ACC112 (cell line): ENCODE measurements around the gene CHN1.

Experiments
- H2AFZ ChIP-seq: fragments of 200-600 bp; sonication (generic); one replicate; pipeline ENCODE4 v1.6.0; 2017; ENCODE audit warnings: antibody characterized with exemption, low read length; ENCODE audit not compliant: unreplicated experiment
- H3K27ac ChIP-seq: fragments of 200-600 bp; sonication (generic); 2 replicates; pipeline ENCODE4 v1.5.1; 2014; ENCODE audit warnings: low read depth, mild to moderate bottlenecking, antibody characterized with exemption, low read length, moderate library complexity
- H3K27me3 ChIP-seq: fragments of 200-600 bp; sonication (generic); 2 replicates; pipeline ENCODE4 v1.6.1; 2014; ENCODE audit warnings: mild to moderate bottlenecking, antibody characterized with exemption, low read length, moderate library complexity, mixed read lengths; ENCODE audit not compliant: insufficient read depth
- H3K36me3 ChIP-seq: fragments of 200-600 bp; sonication (generic); 2 replicates; pipeline ENCODE4 v1.6.1; 2016; ENCODE audit warnings: mild to moderate bottlenecking, antibody characterized with exemption, low read length, moderate library complexity, mixed read lengths; ENCODE audit not compliant: insufficient read depth
- H3K4me1 ChIP-seq: fragments of 200-600 bp; sonication (generic); one replicate; pipeline ENCODE4 v1.6.1; 2016; ENCODE audit warnings: low read length, mixed read lengths; ENCODE audit not compliant: insufficient read depth, unreplicated experiment, control insufficient read depth
- H3K4me3 ChIP-seq: fragments of 200-600 bp; sonication (generic); 2 replicates; pipeline ENCODE4 v1.5.1; 2014; ENCODE audit warnings: mild to moderate bottlenecking, low read depth, low read length
- H3K79me2 ChIP-seq: fragments of 200-600 bp; sonication (generic); one replicate; pipeline ENCODE4 v1.6.0; 2016; ENCODE audit warnings: low read length; ENCODE audit not compliant: control insufficient read depth, unreplicated experiment, insufficient read depth

The CHN1 gene

DNA sequence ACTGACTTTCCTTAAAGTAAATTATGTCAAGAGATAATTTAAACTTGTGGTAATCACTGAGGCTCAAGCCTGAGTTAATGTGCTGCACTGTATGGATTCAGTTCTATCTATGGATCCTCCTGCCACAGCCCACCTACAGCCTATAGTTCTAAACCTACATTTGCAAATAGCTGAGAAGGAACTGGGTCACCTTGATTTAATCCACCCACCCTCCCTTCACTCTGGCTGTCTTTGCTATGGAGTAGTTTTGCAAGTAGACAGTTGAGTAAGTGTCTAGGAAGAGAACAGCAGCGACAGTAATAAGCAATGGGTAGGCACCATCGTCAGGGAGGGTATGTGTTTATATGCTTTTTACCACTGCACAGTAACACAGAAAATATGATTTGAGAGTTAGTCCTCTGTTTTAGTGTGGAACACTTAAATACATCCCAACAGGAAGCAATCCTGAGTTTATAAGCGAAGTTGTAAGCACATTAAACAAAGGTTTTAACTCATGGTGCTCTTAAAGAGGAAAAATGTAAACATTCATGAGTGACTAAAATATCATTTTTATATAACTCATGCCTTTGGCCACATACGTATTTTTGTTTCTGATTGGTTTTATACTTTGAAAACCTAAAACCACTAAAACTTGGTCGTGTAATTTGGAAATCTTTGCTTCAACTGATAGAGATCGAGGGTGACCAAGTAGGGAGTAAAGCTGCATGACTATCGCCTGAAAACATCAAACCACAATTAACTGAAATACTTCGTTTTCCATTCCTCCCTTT lies 204.6 kb downstream of the CHN1 start:
- H3K27ac ChIP-seq: no peak overlapping the region
- no peak overlapping the region for H2AFZ ChIP-seq
- H3K4me1 ChIP-seq: no peaks in the 10 kb centered on the region
- no peaks in the 10 kb centered on the region for H3K79me2 ChIP-seq
- H3K27me3 ChIP-seq: no peaks in the 10 kb centered on the region
- H3K4me3 ChIP-seq: no peak overlapping the region
- H3K36me3 ChIP-seq: no peaks in the 10 kb centered on the region

DNA sequence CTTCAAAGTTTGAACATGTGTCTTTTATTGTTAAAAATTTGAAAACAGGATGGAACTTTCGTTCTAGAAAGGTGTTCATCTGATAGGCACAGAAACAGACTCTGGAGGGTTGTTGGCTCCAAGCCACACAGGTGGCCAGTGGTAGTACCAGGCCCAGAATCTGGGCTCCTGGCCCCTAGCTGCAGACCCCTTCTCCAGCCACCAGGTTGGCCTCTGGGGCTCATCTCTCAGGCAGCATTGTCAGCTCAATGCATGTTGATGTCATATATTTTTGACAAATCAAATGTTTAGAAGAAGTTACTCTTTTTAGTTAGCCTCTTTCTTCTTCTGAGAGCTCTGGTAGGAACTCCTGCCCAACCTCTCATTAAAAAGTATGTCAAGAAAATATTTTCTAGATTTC lies 206.4 kb downstream of the CHN1 start:
- Histone ChIP-seq H3K27me3 (no peaks in the 10 kb centered on the region), H3K4me3 (no peak overlapping the region), H3K4me1 (no peaks in the 10 kb centered on the region), H3K36me3 (no peaks in the 10 kb centered on the region), H2AFZ (no peak overlapping the region), H3K27ac (no peak overlapping the region), H3K79me2 (no peaks in the 10 kb centered on the region)

DNA sequence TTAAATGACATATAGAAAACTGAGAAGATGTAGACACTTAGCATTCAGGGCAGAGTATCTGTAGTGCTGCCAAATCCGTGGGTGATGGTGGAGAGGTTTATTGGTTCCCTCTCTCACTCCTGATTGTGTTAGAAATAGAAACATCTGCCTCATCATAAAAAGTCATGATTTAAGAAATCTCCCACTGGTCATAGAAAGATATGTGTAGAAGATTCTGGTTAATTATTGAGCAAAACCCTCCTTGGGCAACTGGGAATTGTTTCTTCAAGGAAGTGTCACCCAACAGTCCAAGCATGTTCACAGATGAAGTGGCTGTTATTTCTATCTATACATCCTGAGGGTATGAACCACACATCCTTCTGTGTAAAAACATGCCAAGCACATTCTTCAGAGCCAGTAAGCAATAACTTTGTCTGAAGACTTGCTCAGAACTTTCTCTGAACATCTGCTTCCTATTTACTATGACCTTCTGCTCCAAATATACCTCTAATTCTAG lies 207.4 kb downstream of the CHN1 start:
- Histone ChIP-seq H3K36me3 (no peaks in the 10 kb centered on the region), H3K4me3 (no peak overlapping the region), H3K4me1 (no peaks in the 10 kb centered on the region), H2AFZ (no peak overlapping the region), H3K27me3 (no peaks in the 10 kb centered on the region), H3K27ac (no peak overlapping the region), H3K79me2 (no peaks in the 10 kb centered on the region)

DNA sequence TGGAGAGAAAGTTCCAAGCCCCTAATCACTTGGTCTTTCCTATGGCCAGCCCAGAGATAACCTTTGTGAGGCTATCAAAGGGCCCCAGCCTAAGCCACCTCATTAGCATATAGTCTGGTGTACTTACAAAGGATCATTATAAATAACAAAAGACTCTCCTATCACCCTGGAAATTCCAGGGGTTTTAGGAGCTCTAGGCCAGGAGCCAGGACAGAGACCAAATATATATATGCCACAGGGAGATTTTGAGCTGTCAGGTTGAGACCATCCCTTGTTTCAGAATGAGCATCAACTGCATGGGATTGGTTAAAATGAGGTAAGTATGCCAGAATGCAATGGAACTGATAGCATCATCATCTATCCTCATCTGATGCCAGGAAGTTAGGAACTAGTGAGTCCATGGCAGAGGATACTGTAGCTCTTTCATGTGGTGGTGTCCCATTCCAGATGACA lies 208.8 kb downstream of the CHN1 start:
- Histone ChIP-seq H3K27ac (no peak overlapping the region), H3K79me2 (no peaks in the 10 kb centered on the region), H3K27me3 (no peaks in the 10 kb centered on the region), H3K4me3 (no peak overlapping the region), H2AFZ (no peak overlapping the region), H3K4me1 (no peaks in the 10 kb centered on the region), H3K36me3 (no peaks in the 10 kb centered on the region)

DNA sequence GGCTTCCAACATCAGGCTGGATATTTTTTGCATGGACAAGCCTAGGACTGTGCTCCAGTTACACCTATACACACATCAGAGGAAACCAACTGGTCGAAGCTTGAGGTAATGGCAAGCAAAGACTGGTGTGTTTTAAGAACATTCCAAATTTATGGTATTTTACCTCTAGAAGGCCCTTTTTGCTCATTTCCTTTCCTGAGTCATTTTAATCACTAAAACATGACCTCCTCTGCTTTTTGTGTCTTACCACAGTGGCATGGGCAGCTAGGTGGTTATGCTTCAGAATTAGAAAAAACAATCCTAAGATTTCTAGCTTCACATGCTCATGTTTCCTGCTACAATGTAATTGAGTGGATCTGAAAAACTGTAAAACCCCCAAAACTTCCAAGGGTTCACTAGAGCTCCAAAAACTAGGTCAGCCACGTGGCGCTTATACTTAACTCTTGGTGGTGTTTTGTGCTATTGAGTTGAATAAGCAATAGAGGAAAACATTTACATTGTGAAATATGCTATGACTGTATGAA lies 210.3 kb downstream of the CHN1 start:
- Histone ChIP-seq H2AFZ (no peak overlapping the region), H3K4me3 (no peak overlapping the region), H3K36me3 (no peaks in the 10 kb centered on the region), H3K27ac (no peak overlapping the region), H3K4me1 (no peaks in the 10 kb centered on the region), H3K79me2 (no peaks in the 10 kb centered on the region), H3K27me3 (no peaks in the 10 kb centered on the region)

DNA sequence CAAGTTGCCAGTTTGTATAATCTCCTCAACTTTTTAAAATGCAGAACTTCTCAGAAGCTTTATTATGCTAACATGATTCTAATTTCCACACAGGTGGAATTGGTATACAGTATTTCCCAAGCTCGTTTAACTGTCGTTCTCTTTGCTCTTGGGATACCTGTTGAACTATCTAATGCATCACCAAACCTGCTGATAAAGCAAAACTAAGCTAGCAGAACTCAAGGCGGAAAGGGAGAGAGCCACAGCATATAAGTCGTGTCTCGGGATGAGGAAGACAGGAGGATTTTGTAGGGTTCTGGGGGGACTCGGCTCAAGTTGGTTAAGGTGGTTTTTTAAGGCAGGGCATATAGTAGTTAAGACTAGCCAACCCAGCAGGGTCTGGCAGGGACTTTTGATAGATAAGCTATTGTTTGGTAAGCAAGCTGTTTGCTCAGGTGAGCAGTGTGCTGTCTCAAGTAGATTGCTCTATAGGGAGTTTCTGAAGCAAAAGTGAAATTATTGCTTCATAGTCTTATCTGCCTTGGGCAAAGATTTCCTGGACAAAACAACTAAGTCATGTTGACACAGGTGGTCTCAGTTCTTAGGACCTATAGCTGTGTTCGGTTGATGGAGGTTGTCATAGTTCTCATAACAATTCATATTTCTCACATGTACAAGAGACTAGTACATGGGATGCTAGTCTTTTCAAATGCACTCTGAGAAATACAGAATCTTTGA lies 212.7 kb downstream of the CHN1 start:
- no peaks in the 10 kb centered on the region for H3K36me3 ChIP-seq
- H2AFZ ChIP-seq: no peak overlapping the region
- no peaks in the 10 kb centered on the region for H3K27me3 ChIP-seq
- H3K4me3 ChIP-seq: no peak overlapping the region
- no peaks in the 10 kb centered on the region for H3K79me2 ChIP-seq
- peaks cover 9% of the 10 kb centered on the region for H3K4me1 ChIP-seq
- H3K27ac ChIP-seq: no peak overlapping the region

DNA sequence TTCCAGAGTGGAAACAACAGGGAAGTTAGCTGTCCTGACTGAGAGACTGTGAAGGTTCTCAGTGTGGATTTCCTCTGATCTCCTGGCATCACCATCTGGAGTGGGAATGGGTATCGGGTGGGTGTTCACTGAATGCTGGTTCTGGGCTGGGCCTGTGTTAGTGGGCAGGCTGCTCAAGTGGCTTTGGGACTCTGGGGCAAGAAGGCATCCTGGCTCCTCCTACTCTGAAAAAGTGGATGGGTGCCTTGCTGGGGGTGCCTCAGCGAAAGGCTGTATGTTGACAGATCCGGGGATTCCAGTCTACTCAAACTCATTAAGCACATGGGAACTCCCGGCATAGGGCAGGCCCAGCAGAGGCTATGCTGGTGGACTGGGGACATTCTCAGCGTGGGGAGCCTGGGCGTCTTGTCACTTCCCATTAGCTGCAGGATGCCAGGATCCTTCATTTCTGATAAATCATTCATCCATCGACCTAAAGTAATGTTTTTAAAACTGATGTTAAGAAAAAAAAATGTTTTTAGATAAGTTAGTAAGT lies 213.4 kb downstream of the CHN1 start:
- Histone ChIP-seq H3K4me1 (peaks cover 10% of the 10 kb centered on the region), H3K4me3 (no peak overlapping the region), H2AFZ (no peak overlapping the region), H3K27ac (no peak overlapping the region), H3K27me3 (no peaks in the 10 kb centered on the region), H3K36me3 (no peaks in the 10 kb centered on the region), H3K79me2 (no peaks in the 10 kb centered on the region)

DNA sequence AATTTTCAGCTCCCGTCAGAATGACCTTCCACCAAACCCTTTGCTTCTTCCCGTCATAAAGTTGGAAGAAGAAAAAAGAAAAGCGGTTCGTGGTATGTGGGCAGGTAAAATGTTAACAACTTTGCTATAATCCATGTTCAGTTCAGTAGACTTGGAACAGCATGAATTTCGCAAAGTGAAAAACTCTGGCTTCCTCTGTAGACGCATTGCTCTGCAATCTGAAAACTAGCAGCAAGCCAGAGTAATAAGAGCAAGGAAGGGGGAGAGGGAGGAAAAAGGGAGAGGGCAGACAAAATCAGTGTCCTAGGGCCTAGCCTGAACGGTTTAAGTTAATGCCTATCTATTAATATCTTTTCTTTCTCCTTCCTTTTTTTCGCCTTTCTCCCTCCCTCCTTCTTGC lies 214.2 kb downstream of the CHN1 start:
- H2AFZ ChIP-seq: no peak overlapping the region
- no peak overlapping the region for H3K27ac ChIP-seq

DNA sequence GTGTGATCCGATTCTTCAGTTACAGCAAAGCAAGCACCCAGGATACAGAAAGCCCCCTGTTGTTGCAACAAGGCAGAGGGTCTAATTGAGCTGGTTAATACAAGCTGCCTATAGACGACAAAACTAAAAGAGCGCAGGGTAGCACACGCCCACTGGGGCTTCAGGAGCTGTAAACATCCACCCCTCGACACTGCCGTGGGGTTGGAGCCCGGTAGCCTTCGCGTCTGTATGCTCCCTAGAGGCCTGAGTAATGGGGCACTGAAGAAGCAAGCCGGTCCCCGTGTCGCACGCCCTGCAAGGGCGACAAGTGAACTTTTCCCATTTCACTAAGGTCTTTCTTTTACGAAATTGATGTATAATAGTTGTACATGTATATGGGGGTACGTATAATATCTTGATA lies 216.2 kb downstream of the CHN1 start:
- Histone ChIP-seq H2AFZ (no peak overlapping the region), H3K36me3 (no peaks in the 10 kb centered on the region), H3K4me1 (peaks cover 14% of the 10 kb centered on the region), H3K27ac (no peak overlapping the region), H3K4me3 (no peak overlapping the region), H3K79me2 (no peaks in the 10 kb centered on the region), H3K27me3 (no peaks in the 10 kb centered on the region)

More for the DNA sequence above, 214.2 kb downstream of the CHN1 start:
- Histone ChIP-seq H3K4me3 (no peak overlapping the region), H3K36me3 (no peaks in the 10 kb centered on the region), H3K4me1 (peaks cover 14% of the 10 kb centered on the region), H3K79me2 (no peaks in the 10 kb centered on the region), H3K27me3 (no peaks in the 10 kb centered on the region)

DNA sequence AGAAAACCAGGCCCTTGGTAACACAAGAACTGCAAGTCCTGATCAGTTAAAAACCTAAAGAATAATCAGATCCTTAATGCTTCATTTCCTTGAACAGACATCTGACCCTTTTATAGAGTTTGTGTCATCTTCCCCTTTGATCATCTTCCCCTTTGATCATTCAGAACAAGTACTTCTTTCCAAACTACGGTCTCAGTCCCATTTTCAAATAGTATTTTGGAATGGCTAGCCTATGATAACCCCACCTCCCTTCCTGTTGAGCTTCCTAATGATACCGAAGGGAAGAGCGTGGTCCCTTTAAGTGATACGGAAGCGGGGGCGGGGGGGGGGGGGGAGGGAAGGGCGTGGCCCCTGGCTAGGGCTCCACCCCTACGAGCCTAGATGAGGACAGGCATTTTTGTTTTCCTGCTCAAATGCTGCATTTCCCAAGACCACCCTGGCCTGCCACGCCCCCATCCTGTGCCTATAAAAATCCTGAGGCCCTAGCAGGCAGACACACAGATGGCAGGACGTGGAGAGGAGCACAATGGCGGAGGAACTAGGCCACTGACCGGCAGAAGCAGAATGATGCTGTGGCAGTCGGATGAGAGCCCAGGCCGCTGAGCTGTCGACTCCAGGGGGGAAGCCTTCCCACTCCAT lies 216.8 kb downstream of the CHN1 start:
- Histone ChIP-seq H2AFZ (no peak overlapping the region), H3K79me2 (no peaks in the 10 kb centered on the region), H3K27ac (no peak overlapping the region), H3K4me1 (peaks cover 14% of the 10 kb centered on the region), H3K36me3 (no peaks in the 10 kb centered on the region), H3K27me3 (no peaks in the 10 kb centered on the region), H3K4me3 (no peak overlapping the region)
